Inferior parietal cortex (tissue), 1 donor: Measurements from ENCODE around the gene ARFGAP1.

Experiments
- DNase-seq: peaks from one replicate; pipeline ENCODE4 v3.0.0-alpha.2; 2016; ENCODE audit errors: extremely low spot score

The ARFGAP1 gene

GRCh38 chr20:63272105-63273058, at the start of gene ARFGAP1:
Gene ARFGAP1, plus strand, starts transcription at chr20:63272813. Its CDS starts 2,768 bp downstream, at chr20:63275581.
- peak; percentile 85 for DNase-seq

GRCh38 chr20:63223121-63223825, 49.3 kb upstream of the ARFGAP1 start:
- DNase-seq: peak; percentile 65

DNA sequence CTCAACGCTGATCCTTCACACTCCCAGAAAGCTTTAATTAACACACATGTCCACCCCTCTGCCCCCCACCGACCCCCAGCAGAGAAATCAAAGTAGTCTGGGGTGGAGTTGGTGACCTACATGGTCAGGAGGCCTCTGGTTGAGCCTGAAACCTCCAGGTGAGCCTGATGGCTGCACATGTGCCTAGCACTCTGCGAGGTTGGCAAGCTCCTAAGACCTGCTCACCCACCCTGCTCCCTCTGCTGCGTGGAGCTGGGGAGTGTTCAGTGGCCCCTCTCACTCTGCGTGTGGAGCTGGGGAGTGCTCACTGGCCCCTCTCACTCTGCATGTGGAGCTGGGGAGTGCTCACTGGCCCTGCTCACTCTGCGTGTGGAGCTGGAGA, 48.8 kb upstream of the ARFGAP1 start:
- no peak for DNase-seq

- DNase-seq: no peak
These were observed 48.1 kb upstream of the ARFGAP1 start for GRCh38 chr20:63224412-63225081.

GRCh38 chr20:63225082-63225454, 47.5 kb upstream of the ARFGAP1 start:
- DNase-seq: no peak

- DNase-seq: no peak
These were observed 46.3 kb upstream of the ARFGAP1 start for GRCh38 chr20:63226042-63226943.

DNA sequence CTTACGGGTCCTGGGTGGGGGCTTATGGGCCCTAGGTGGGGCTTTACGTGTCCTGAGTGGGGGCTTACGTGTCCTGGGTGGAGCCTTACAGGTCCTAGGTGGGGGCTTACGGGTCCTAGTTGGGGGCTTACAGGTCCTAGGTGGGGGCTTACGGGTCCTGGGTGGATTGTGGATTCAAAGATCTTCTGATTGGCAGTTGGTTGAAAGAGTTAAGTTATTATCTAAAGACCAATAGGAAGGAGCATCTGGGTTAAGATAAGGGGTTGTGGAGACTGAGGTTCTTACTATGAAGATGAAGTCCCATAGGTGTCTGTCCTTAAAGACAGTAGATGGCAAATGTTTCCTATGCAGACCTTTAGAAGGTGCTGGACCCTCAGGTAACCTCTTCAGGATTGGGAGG, 45.4 kb upstream of the ARFGAP1 start:
- DNase-seq: no peak

DNA sequence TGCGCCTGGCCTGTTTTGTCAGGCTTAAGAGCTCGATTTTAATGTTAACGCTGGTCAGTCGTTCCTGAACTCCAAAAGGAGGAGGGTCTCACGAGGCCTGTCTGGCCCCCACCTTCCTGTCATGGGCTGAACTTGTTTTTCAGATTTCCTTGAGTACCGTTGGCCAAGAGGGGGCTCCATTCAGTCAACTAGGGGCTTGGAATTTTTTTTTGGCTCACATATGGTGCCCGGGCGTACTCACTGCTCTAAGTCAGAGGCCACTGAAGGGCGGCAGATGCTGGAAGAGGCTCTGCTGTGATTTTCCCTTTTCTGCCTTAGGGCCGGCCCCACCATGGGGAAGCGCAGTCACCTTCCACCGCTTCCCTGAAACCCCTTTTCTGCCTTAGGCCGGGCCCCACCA, 43.8 kb upstream of the ARFGAP1 start:
- no peak for DNase-seq

DNA sequence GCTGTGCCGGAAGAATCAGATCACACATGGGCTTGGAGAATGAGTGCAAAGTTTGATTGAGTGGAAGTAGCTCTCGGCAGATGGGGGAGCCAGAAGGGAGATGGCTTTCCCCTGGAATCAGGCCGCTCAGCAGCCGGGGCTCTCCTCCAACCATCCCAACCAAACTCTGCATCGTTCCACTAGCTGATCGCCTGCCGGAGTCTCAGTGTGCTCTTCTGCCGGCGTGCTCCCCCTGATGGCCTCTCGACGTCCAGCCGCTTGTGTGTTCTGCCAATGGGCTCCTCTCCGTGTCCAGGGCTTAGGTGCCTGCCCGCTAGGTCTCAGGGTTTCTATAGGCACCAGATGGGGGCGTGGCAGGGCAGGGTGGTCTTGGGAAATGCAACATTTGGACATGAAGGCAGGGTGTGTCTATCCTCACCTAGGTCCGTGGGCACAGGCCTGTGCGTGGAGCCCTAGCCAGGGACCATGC, 41.8 kb upstream of the ARFGAP1 start:
- DNase-seq: peak; percentile 35

GRCh38 chr20:63232235-63233060, 40.2 kb upstream of the ARFGAP1 start:
- DNase-seq: no peak

- no peak for DNase-seq
These were observed 39.6 kb upstream of the ARFGAP1 start for GRCh38 chr20:63233061-63233344.

- DNase-seq: no peak
These were observed 38.7 kb upstream of the ARFGAP1 start for GRCh38 chr20:63233924-63234323.

- DNase-seq: no peak
These were observed 37.8 kb upstream of the ARFGAP1 start for GRCh38 chr20:63234693-63235398.

GRCh38 chr20:63235399-63235983, 37.1 kb upstream of the ARFGAP1 start, which contains the start of gene BIRC7:
Gene BIRC7, plus strand, starts transcription at chr20:63235905. Its CDS starts 192 bp downstream, at chr20:63236097.
- DNase-seq: no peak

GRCh38 chr20:63236116-63236837, 36.3 kb upstream of the ARFGAP1 start:
- no peak for DNase-seq

GRCh38 chr20:63238031-63238430, 34.6 kb upstream of the ARFGAP1 start:
- DNase-seq: no peak

DNA sequence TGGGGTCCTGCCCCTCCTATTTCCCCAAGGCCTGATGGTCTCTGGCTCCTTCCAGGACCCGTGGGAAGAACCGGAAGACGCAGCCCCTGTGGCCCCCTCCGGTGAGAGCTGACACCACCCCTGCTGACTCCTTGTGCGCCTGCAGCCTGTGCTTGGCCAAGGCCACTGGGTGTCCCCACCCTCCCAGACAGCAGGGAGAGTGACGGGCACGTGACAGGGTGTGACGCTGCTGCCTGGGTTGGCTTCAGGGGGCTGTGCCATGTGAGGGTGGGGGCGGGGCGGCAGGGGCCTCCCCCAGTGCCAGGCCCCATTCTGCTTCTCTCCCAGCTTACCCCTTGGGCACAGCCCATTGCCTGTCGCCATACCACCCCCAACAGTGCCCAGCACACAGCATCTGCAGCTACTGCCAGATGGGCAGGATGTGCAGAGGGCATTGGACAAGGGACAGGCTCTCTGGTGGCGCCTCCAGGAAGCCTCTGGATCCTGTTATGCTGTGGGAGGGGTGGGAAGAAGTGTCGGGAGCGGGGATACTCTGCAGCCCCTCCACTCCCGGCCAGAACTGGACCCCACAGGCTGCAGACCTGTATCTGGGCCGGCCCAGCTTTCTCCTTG, 34.0 kb upstream of the ARFGAP1 start:
- no peak for DNase-seq

DNA sequence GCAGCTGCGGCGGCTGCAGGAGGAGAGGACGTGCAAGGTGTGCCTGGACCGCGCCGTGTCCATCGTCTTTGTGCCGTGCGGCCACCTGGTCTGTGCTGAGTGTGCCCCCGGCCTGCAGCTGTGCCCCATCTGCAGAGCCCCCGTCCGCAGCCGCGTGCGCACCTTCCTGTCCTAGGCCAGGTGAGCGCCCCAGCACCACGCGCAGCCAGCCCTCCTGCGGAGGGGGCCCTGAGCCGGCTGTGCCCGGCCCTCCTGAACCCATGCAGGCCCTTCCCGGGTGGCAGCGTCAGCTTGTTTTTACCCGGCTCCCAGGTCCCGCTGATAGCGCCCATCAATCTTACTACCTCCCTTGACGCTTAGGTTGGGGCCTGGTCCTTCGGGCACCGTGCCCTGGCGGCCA, 33.2 kb upstream of the ARFGAP1 start:
- DNase-seq: no peak
